ENCODE measurements around the gene SIGLEC6.

SIGLEC6 gene

GRCh38 chr19:51490676-51491075 is 40.8 kb downstream of the SIGLEC6 start:
- TF ChIP-seq CTCF (IDR thresholded peaks at IDR 0.05; ENCODE audit: borderline replicate concordance, insufficient read depth, low read depth, low read length), result no peak

GRCh38 chr19:51489113-51489512 is 42.4 kb downstream of the SIGLEC6 start:
- no peak overlapping the region for H3K4me3 ChIP-seq (ENCODE audit: low read depth, low read length)
- TF ChIP-seq CTCF (IDR thresholded peaks at IDR 0.05; ENCODE audit: borderline replicate concordance, insufficient read depth, low read depth, low read length), result no peak

More at GRCh38 chr19:51490676-51491075, 40.8 kb downstream of the SIGLEC6 start:
- H3K4me3 ChIP-seq (ENCODE audit: low read depth, low read length), result no peak overlapping the region

GRCh38 chr19:51488491-51488890 is 43.0 kb downstream of the SIGLEC6 start:
- H3K4me3 ChIP-seq (ENCODE audit: low read depth, low read length), result no peak overlapping the region
- no peak for TF ChIP-seq CTCF (IDR thresholded peaks at IDR 0.05; ENCODE audit: borderline replicate concordance, insufficient read depth, low read depth, low read length)

GRCh38 chr19:51485960-51486660 is 45.4 kb downstream of the SIGLEC6 start:
- no peak overlapping the region for H3K4me3 ChIP-seq (ENCODE audit: low read depth, low read length)
- TF ChIP-seq CTCF (IDR thresholded peaks at IDR 0.05; ENCODE audit: borderline replicate concordance, insufficient read depth, low read depth, low read length), result no peak

- no peak for TF ChIP-seq CTCF (IDR thresholded peaks at IDR 0.05; ENCODE audit: borderline replicate concordance, insufficient read depth, low read depth, low read length)
Observed at GRCh38 chr19:51480590-51480989, 50.9 kb downstream of the SIGLEC6 start.

GRCh38 chr19:51479531-51480331 is 51.7 kb downstream of the SIGLEC6 start:
- no peak overlapping the region for H3K4me3 ChIP-seq (ENCODE audit: low read depth, low read length)
- no peak for TF ChIP-seq CTCF (IDR thresholded peaks at IDR 0.05; ENCODE audit: borderline replicate concordance, insufficient read depth, low read depth, low read length)

More at GRCh38 chr19:51480590-51480989, 50.9 kb downstream of the SIGLEC6 start:
- no peak overlapping the region for H3K4me3 ChIP-seq (ENCODE audit: low read depth, low read length)

Measured in GM12875 (cell line).